CD14-positive monocyte (primary cell): ENCODE measurements around the gene GYG2. TPM values are rescaled to one million over a fixed set of nuclear protein-coding genes. Genes with fewer than 3 reads are reported as not detected.

ENCODE experiments used
- DNase-seq, 3 donors: peaks; one replicate each; pipeline ENCODE4 v3.0.0-alpha.2; 2011 to 2022
- H2AFZ ChIP-seq: 2 replicates; pipeline ENCODE4 v1.6.0; 2012; ENCODE audit warnings: mild to moderate bottlenecking, low read depth, low read length, inconsistent platforms; ENCODE audit not compliant: insufficient read depth, poor library complexity, severe bottlenecking
- H3K27ac ChIP-seq, 2 donors: 1 replicate in 1 of 2; 2 replicates in 1 of 2; pipeline ENCODE4 v1.5.1; 2012 to 2013; ENCODE audit warnings: low read length in 2 of 2, control low read depth in 1 of 2, inconsistent platforms in 1 of 2, low read depth in 1 of 2, mild to moderate bottlenecking in 1 of 2
- H3K27me3 ChIP-seq, 2 donors: one replicate each; pipeline versions ENCODE4 v1.6.0 to v1.6.1; 2011 to 2013; ENCODE audit warnings: low read length in 2 of 2; ENCODE audit not compliant: control insufficient read depth in 2 of 2, insufficient read depth in 2 of 2
- H3K36me3 ChIP-seq, 2 donors: replicated peaks in 1 of 2; 1 replicate in 1 of 2; 2 replicates in 1 of 2; pipeline versions ENCODE4 v1.5.1 to v1.6.1; 2012 to 2013; ENCODE audit warnings: low read length in 2 of 2, control low read depth in 1 of 2, inconsistent platforms in 1 of 2, mild to moderate bottlenecking in 1 of 2; ENCODE audit not compliant: insufficient read depth in 2 of 2, control insufficient read depth in 1 of 2
- H3K4me1 ChIP-seq, 2 donors: 1 replicate in 1 of 2; 2 replicates in 1 of 2; pipeline versions ENCODE4 v1.5.1 to v1.6.1; 2012 to 2013; ENCODE audit warnings: low read length in 2 of 2, control low read depth in 1 of 2, inconsistent platforms in 1 of 2, mild to moderate bottlenecking in 1 of 2, moderate library complexity in 1 of 2; ENCODE audit not compliant: insufficient read depth in 2 of 2, control insufficient read depth in 1 of 2
- H3K4me2 ChIP-seq: replicated peaks from 2 replicates; pipeline ENCODE3; 2012; ENCODE audit warnings: low read length, moderate library complexity, mild to moderate bottlenecking; ENCODE audit not compliant: poor library complexity, severe bottlenecking; ENCODE audit errors: extremely low read depth
- H3K4me3 ChIP-seq, 3 experiments: fragments of 200-600 bp in 1 of 3; sonication (generic) in 1 of 3; replicated peaks in 1 of 3; 1 replicate in 2 of 3; 2 replicates in 1 of 3; pipeline ENCODE4 v1.5.1; 2011 to 2013; ENCODE audit warnings: low read length in 3 of 3, mild to moderate bottlenecking in 3 of 3, control low read depth in 2 of 3, low read depth in 2 of 3, inconsistent platforms in 1 of 3, moderate library complexity in 1 of 3
- H3K79me2 ChIP-seq: 2 replicates; pipeline ENCODE4 v1.6.0; 2012; ENCODE audit warnings: mild to moderate bottlenecking, control low read depth, inconsistent platforms, low read length, moderate library complexity; ENCODE audit not compliant: insufficient read depth
- H3K9ac ChIP-seq: 2 replicates; pipeline ENCODE4 v1.6.0; 2017; ENCODE audit warnings: low read length, mild to moderate bottlenecking; ENCODE audit not compliant: insufficient read depth, poor library complexity, severe bottlenecking
- H3K9me3 ChIP-seq, 2 donors: replicated peaks in 1 of 2; 1 replicate in 1 of 2; 2 replicates in 1 of 2; pipeline versions ENCODE4 v1.5.1 to v1.6.1; 2012 to 2013; ENCODE audit warnings: low read length in 2 of 2, control low read depth in 1 of 2; ENCODE audit not compliant: control insufficient read depth in 1 of 2, insufficient read depth in 1 of 2
- H4K20me1 ChIP-seq: 2 replicates; pipeline ENCODE4 v1.6.0; 2012; ENCODE audit warnings: mild to moderate bottlenecking, low read length, control low read depth, moderate library complexity; ENCODE audit not compliant: insufficient read depth
- H3K27ac Mint-ChIP-seq, 7 donors: one replicate each; pipeline ENCODE4 v1.8.0; 2020; ENCODE audit warnings: mild to moderate bottlenecking in 7 of 7, mixed read lengths in 7 of 7, moderate library complexity in 6 of 7, inconsistent platforms in 2 of 7
- H3K27me3 Mint-ChIP-seq, 3 donors: one replicate each; pipeline ENCODE4 v1.8.0; 2021 to 2022; ENCODE audit warnings: low read depth in 3 of 3, mild to moderate bottlenecking in 3 of 3, mixed read lengths in 3 of 3, moderate library complexity in 3 of 3, inconsistent platforms in 1 of 3
- H3K36me3 Mint-ChIP-seq, 2 donors: one replicate each; pipeline ENCODE4 v1.8.0; 2020; ENCODE audit warnings: mixed read lengths in 2 of 2, inconsistent platforms in 1 of 2, mild to moderate bottlenecking in 1 of 2
- H3K4me1 Mint-ChIP-seq: one replicate; pipeline ENCODE4 v1.8.0; 2020; ENCODE audit warnings: mild to moderate bottlenecking, mixed read lengths
- H3K4me3 Mint-ChIP-seq, 2 donors: one replicate each; pipeline ENCODE4 v1.8.0; 2020; ENCODE audit warnings: mild to moderate bottlenecking in 2 of 2, mixed read lengths in 2 of 2, moderate library complexity in 1 of 2
- H3K9me3 Mint-ChIP-seq, 7 donors: one replicate each; pipeline ENCODE4 v1.8.0; 2020 to 2022; ENCODE audit warnings: mixed read lengths in 7 of 7, mild to moderate bottlenecking in 6 of 7, moderate library complexity in 6 of 7, inconsistent platforms in 2 of 7
- CTCF ChIP-seq: fragments of 200-600 bp; IDR thresholded peaks from one replicate; pipeline ENCODE4 v1.8.0; 2022; ENCODE audit warnings: antibody characterized with exemption, mild to moderate bottlenecking
- WGBS: methylation state at CpG from one replicate; pipeline ENCODE4 v1.1.5; 2013; ENCODE audit warnings: missing lambda C conversion rate; ENCODE audit not compliant: insufficient coverage; 5-methylcytosine and 5-hydroxymethylcytosine counted together
- intact Hi-C, 2 donors: fragments of 100-400 bp; cut with micrococcal nuclease; formaldehyde crosslinking; loops; one replicate each; pipeline versions ENCODE4 v1.15.0 to v1.15.1; 2023
- polyA plus RNA-seq, 3 donors: library from polyadenylated mRNA; depleted of rRNA in 1 of 3; unstranded in 2 of 3; stranded (reverse) in 1 of 3; fragments of 300-500 nt in 2 of 3; fragments of >200 nt in 1 of 3; fragmentation: Illumina TruSeq in 2 of 3; gene quantifications; 1 replicate in 2 of 3; 2 replicates in 1 of 3; pipeline ENCODE4 v1.2.3, GENCODE V29; 2012 to 2021

GYG2 gene
- polyA plus RNA-seq, 3 donors: not detected

GRCh38 chrX:2910109-2910508, 81.4 kb downstream of the GYG2 start:
- no CpG with 5 or more reads among the region's 3 CpGs for WGBS
- H3K27ac Mint-ChIP-seq: no peak overlapping the region
- peaks cover 7% of the 10 kb centered on the region for H3K4me1 Mint-ChIP-seq
- H3K9me3 Mint-ChIP-seq: peaks cover 0 to 5% (median 0%) of the 10 kb centered on the region in 7 donors
- H3K36me3 Mint-ChIP-seq: peaks cover 43 to 77% of the 10 kb centered on the region in 2 donors
- no peak overlapping the region for H3K9ac ChIP-seq
- H2AFZ ChIP-seq: no peak overlapping the region
- no peaks in the 10 kb centered on the region for H3K27me3 ChIP-seq
- H3K27ac ChIP-seq: no peak overlapping the region
- H3K4me1 ChIP-seq: peaks cover 8 to 14% of the 10 kb centered on the region in 2 donors
- no peaks in the 10 kb centered on the region for H3K79me2 ChIP-seq
- no peak for DNase-seq
- H3K36me3 ChIP-seq: peaks cover 5 to 61% of the 10 kb centered on the region in 2 donors
- H3K9me3 ChIP-seq: no peaks in the 10 kb centered on the region
- H3K4me2 ChIP-seq: no peak overlapping the region
- H3K27me3 Mint-ChIP-seq: peaks cover 0 to 2% (median 0%) of the 10 kb centered on the region in 3 donors
- TF ChIP-seq CTCF: no peak
- no peak overlapping the region for H3K4me3 Mint-ChIP-seq
- no peaks in the 10 kb centered on the region for H4K20me1 ChIP-seq
- intact Hi-C loops: no loop called here
- no peak overlapping the region for H3K4me3 ChIP-seq

- H3K4me1 ChIP-seq: no peaks in the 10 kb centered on the region
- WGBS: no CpG with 5 or more reads among the region's 3 CpGs
- no peaks in the 10 kb centered on the region for H3K27me3 ChIP-seq
- H3K36me3 ChIP-seq: peaks cover 13 to 76% of the 10 kb centered on the region in 2 donors
- no peaks in the 10 kb centered on the region for H3K4me1 Mint-ChIP-seq
- no peak overlapping the region for H3K4me3 Mint-ChIP-seq
- no peaks in the 10 kb centered on the region for H4K20me1 ChIP-seq
- H3K27ac Mint-ChIP-seq: no peak overlapping the region
- H2AFZ ChIP-seq: no peak overlapping the region
- H3K4me2 ChIP-seq: no peak overlapping the region
- peaks cover 2 to 4% of the 10 kb centered on the region in 2 donors for H3K9me3 ChIP-seq
- intact Hi-C loops: no loop called here
- DNase-seq: no peak
- H3K4me3 ChIP-seq: no peak overlapping the region
- H3K79me2 ChIP-seq: no peaks in the 10 kb centered on the region
- peaks cover 0 to 15% (median 5%) of the 10 kb centered on the region in 7 donors for H3K9me3 Mint-ChIP-seq
- no peak for TF ChIP-seq CTCF
- no peak overlapping the region for H3K9ac ChIP-seq
- H3K27me3 Mint-ChIP-seq: peaks cover 0 to 2% (median 0%) of the 10 kb centered on the region in 3 donors
- H3K27ac ChIP-seq: no peak overlapping the region
- peaks cover 46 to 87% of the 10 kb centered on the region in 2 donors for H3K36me3 Mint-ChIP-seq
These were observed 84.4 kb downstream of the GYG2 start for GRCh38 chrX:2913118-2913517.
